HG02588 (cell line): ENCODE results near the gene FAM217B.
A peak's percentile ranks its signal among the peaks of the same experiment; 100 is the strongest.
"Not testable (repeated sequence)": the region's sequence is repeated elsewhere in the genome, so short reads cannot be mapped to it uniquely, and the experiment has no call there.

ENCODE experiments used
- ATAC-seq: cut with Tn5 transposase; IDR thresholded peaks from one replicate; pipeline ENCODE4 v1.9.1; 2021; ENCODE audit warnings: mild to moderate bottlenecking, moderate library complexity; ENCODE audit not compliant: unreplicated experiment

The FAM217B gene

GRCh38 chr20:59938221-59938620 is 2.0 kb upstream of the FAM217B start:
- ATAC-seq: no peak

DNA sequence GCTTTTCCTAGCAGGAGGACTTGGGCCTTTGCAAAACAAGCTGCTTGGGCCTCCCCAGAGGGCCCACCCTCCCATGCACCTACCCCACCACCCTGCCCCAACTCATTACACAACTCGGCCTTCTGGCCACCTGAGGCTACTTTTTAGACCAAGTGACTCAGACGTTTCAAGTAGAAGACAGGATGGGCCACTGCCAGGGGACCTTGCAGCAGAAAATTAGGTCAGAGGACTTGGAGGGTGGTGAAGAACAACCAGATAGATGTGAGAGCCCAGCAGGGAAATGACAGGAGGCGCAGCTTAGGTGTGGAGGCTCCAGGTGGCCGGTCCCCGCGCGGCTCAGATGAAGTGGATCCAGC is 1.5 kb upstream of the FAM217B start:
- no peak for ATAC-seq

GRCh38 chr20:59939052-59939878 is 924 bp upstream of the FAM217B start:
- ATAC-seq: peak; percentile 26

DNA sequence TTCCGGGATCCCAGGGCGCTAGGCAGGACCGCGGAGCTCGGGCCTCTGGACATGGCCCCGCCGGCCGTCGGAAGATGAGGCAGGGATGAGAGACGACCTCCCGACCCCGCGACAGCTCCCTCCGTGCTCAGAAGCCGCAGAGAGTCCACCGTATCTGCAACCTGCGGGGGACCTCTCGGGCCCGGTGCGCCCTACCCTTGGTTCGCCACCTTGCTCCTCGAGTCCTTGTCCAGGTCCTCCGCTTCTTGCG is 385 bp upstream of the FAM217B start:
- peak; percentile 27 for ATAC-seq

DNA sequence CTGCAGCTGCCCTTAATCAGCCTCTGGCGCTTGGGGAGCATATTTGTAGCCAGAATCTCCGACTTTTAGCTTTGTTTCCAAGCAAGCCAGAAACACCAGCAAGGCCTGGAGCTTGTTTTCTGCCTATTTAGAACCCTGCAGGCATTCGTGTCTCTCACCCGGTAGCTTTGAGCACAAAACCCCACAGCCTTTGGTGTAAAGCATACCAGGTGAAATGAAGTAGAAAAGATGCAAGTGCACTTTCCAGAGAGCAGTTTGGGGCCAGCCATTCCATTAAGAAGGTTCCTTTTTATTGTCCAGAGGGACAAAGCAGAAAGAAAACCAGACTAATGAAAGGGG is 736 bp downstream of the FAM217B start:
- ATAC-seq: no peak

DNA sequence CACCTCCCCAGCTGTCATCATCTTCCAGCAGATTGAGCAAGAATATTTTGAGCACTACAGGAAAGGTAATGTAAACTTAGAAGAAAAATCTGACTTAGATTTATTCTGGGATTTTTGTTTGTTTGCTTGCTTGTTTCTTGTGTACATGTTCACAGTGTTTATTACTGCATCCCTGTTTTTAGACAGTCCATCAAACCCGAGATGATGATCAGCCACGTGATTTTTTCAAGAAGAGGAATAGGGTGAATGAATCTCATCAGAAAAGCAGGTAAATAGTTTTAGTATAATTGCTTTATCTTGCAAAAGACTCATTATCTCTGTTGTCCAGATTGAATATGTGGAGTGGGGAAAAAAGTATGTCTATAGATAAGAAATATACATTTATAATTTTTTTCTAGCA is 2.1 kb downstream of the FAM217B start:
- no peak for ATAC-seq

DNA sequence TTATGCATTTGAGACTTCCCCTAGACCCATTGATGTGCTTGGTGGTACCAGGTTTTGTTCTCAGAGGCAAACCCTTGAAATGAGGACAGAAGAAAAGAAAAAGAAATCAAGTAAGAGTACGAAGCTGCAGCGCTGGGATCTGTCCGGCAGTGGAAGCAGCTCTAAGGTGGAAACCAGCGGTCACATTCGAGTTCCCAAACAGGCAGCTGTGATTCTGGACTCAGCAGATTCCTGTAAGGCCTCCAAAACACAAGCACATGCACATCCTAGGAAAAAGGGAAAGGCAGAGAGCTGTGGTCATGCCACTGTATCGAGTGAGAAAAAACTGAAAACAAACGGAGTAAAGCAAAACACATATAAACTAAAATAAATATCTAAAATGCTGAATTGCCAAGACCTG is 4.5 kb downstream of the FAM217B start:
- ATAC-seq: no peak

- no peak for ATAC-seq
These were observed 5.0 kb downstream of the FAM217B start for GRCh38 chr20:59945175-59945574.

GRCh38 chr20:59945731-59946130 is 5.5 kb downstream of the FAM217B start:
- no peak for ATAC-seq

GRCh38 chr20:59947376-59947775 is 7.2 kb downstream of the FAM217B start:
- no peak for ATAC-seq

DNA sequence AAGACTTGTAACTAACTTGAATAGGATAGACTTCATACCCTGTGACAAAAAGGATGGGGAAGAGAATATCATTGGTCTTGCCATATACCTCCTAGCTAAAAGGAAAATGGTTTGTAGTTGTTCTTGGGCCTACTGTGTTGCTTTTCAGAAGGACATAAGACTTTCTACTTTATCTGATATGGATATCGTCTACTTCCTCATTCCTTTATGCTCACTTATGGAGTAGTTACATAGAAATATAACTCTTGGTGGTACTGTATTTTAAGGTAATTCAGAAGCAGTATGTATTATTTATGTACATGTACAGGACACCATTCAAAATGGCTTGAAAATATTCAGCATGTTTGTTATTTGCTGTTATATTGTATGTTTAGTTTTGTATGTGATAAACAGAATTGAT is 8.0 kb downstream of the FAM217B start:
- no peak for ATAC-seq

- ATAC-seq: no peak
These were observed 8.9 kb downstream of the FAM217B start for GRCh38 chr20:59948828-59949720.

DNA sequence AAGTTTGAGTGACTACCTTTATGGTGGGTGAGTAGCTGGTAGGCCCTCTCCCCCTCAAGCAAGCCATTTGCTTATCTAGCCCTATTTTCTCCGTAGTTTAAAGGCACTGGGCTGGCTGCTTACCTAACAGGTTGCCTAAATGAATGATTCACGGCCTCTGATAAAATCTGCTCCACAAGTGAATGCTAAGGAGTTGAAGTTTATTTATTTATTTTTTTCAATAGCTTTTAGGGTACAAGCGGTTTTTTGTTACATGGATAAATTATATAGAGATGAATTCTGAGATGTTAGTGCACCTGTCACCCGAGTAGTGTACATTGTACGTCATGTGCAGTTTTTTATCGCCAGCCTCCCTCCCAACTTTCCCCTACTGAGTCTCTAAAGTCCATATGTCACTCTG is 9.7 kb downstream of the FAM217B start:
- no peak for ATAC-seq

DNA sequence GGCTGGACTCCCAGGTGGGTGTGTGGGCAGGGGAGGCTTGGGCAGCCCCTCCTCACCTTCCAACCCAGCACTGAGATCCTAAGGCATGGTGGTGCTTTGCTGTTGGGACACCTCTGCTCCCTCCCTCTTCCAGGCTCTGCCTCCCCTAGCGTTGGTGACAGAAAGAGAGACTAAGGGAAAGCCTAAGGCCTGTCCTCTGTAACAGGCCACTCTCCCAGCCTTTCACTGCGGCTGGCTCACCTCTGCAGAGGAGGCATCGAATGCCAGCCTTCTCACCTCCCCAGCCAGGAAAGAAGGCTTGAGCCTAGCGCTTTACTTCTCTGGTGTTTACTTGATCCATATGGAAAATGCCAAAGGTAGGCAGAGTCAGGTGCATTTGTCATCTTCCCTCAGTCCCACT is 14.5 kb downstream of the FAM217B start:
- ATAC-seq: no peak

GRCh38 chr20:59955131-59955796 is 15.1 kb downstream of the FAM217B start:
- ATAC-seq: no peak

GRCh38 chr20:59957568-59957967 is 17.4 kb downstream of the FAM217B start:
- not testable (repeated sequence) for ATAC-seq

DNA sequence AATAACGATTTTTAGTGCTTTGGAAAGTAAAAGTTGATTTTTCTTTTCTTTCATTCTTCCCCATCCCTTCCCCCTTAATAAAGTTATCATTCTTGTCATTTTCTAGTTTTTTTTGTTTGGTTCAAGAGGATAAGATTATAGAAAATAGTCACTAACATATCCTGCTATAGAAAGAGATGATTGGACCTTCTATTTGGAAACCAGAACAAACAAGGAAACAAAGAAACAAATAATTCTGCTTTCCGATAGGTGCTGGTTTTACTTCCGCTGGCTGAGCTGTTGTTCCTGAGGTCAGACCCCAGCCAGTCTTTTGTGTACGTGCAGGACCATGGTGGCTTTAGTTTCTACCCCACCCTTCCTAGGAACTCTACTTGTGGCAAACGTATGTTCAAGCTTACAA is 17.9 kb downstream of the FAM217B start, which contains the start of gene CDH26:
CDH26 (plus strand) TSS at position 301 of the 400 bp plus-strand sequence. CDS start 304 bp downstream, outside the sequence.
- ATAC-seq: no peak

GRCh38 chr20:59958626-59959025 is 18.4 kb downstream of the FAM217B start:
- ATAC-seq: no peak

GRCh38 chr20:59961423-59961822 is 21.2 kb downstream of the FAM217B start:
- ATAC-seq: no peak

DNA sequence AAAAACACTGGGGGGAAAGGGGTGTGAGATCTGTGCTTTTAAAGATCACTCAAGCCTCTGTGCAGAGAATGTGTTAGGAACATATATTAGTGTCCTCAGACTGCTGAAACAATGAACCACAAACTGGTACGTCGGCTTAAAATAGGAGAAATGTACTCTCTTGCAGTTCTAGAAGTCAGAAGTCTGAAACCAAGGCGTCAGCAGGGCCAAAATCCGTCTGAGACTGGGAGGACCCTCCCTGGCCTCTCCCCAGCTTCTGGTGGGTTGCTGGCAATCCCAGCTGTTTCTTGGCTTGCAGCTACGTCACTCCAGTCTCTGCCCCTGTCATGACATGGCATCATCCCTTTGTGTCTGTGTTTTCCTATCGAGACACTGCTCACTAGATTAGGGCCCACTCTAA is 22.0 kb downstream of the FAM217B start:
- no peak for ATAC-seq

- no peak for ATAC-seq
These were observed 26.2 kb downstream of the FAM217B start for GRCh38 chr20:59966428-59966827.

DNA sequence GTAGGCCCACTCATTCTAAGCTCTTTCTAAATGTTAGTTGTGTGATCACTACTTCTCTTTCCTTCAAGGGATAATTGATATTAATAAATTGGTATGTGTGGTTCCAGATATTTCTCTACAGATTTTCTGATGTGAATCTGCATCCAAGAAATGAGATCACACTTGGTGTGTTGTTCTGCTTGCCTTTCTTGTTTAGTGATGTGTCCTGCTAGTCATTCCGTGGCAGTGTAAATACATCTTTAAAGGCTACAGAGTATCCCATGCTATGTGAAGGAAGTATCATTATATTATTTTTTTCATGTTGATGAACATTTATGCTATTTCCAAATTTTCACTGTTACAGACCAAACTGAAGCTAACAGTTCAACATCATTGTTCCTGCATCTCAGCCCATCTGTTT is 31.2 kb downstream of the FAM217B start:
- ATAC-seq: no peak
